A673 (cell line): ENCODE results near the gene TRMT6.

ENCODE experiments used
- EZH2 ChIP-seq: fragments of 200-600 bp; sonication (generic); IDR thresholded peaks from 2 replicates; pipeline ENCODE4 v1.6.1; 2017; ENCODE audit warnings: borderline replicate concordance, low read depth, mild to moderate bottlenecking, mixed read lengths, antibody characterized with exemption, low read length; ENCODE audit not compliant: poor library complexity, severe bottlenecking
- TF ChIP-seq, protein P1 (sequence below): fragments of 300-800, 200-600 bp; sonication (generic); conservative IDR thresholded peaks from 2 replicates; pipeline ENCODE4 v1.5.1; 2017; ENCODE audit warnings: low read depth, mild to moderate bottlenecking, antibody characterized with exemption, low read length, moderate library complexity, mixed read lengths

DNA sequence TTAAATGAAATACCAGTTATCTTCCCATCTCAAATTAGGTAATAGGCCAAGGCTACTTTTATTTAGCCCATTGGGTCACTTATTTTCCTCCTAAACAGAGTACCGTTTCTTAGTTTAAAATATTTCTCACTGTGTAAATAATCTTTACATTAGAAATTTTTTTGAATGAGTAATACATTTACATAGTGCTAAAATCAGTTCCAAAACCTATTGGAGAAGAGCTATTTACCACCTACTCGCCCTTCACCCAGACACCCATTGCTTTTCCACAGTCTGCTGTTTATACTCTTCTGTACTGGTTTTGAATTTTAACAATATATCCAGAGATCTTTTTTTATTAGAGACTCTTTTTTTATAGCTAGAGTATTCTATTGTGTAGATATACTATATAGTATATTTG is 37.0 kb upstream of the TRMT6 start:
- TF ChIP-seq, protein P1, sequence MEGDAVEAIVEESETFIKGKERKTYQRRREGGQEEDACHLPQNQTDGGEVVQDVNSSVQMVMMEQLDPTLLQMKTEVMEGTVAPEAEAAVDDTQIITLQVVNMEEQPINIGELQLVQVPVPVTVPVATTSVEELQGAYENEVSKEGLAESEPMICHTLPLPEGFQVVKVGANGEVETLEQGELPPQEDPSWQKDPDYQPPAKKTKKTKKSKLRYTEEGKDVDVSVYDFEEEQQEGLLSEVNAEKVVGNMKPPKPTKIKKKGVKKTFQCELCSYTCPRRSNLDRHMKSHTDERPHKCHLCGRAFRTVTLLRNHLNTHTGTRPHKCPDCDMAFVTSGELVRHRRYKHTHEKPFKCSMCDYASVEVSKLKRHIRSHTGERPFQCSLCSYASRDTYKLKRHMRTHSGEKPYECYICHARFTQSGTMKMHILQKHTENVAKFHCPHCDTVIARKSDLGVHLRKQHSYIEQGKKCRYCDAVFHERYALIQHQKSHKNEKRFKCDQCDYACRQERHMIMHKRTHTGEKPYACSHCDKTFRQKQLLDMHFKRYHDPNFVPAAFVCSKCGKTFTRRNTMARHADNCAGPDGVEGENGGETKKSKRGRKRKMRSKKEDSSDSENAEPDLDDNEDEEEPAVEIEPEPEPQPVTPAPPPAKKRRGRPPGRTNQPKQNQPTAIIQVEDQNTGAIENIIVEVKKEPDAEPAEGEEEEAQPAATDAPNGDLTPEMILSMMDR, result no peak
- no peak for TF ChIP-seq EZH2
